Heart left ventricle (tissue), 16 donors: Measurements from ENCODE around the gene LRRC28. TPM values are rescaled to one million over a fixed set of nuclear protein-coding genes. Genes with fewer than 3 reads are reported as not detected.

ENCODE experiments used
- ATAC-seq, 4 donors: fragments of 200-7000 bp; cut with Tn5 transposase; one replicate each; pipeline ENCODE4 v1.9.1; 2020 to 2022; ENCODE audit warnings: moderate library complexity in 4 of 4, mild to moderate bottlenecking in 3 of 4, moderate number of reproducible peaks in 1 of 4
- DNase-seq, 5 donors: peaks; one replicate each; pipeline ENCODE4 v3.0.0-alpha.2; 2020
- H3K27ac ChIP-seq, 12 donors: fragments of 200-600 bp; sonication (generic) in 4 of 12; one replicate each; pipeline versions ENCODE4 v1.5.0 to v1.8.0; 2016 to 2022; ENCODE audit warnings: mild to moderate bottlenecking in 2 of 12
- H3K27me3 ChIP-seq, 9 donors: fragments of 200-600 bp; sonication (generic) in 2 of 9; one replicate each; pipeline versions ENCODE4 v1.5.1 to v1.8.0; 2016 to 2022; ENCODE audit warnings: mild to moderate bottlenecking in 3 of 9
- H3K36me3 ChIP-seq, 9 donors: fragments of 200-600 bp; sonication (generic) in 2 of 9; one replicate each; pipeline versions ENCODE4 v1.5.0 to v1.8.0; 2018 to 2022; ENCODE audit warnings: mild to moderate bottlenecking in 2 of 9
- H3K4me1 ChIP-seq, 12 donors: fragments of 200-600 bp; sonication (generic) in 4 of 12; one replicate each; pipeline versions ENCODE4 v1.5.0 to v1.8.0; 2016 to 2022; ENCODE audit warnings: mild to moderate bottlenecking in 3 of 12
- H3K4me3 ChIP-seq, 12 donors: fragments of 200-600 bp; sonication (generic) in 4 of 12; one replicate each; pipeline versions ENCODE4 v1.5.0 to v1.8.0; 2017 to 2022; ENCODE audit warnings: mild to moderate bottlenecking in 9 of 12, moderate library complexity in 4 of 12
- H3K9me3 ChIP-seq, 12 donors: fragments of 200-600 bp; sonication (generic) in 4 of 12; one replicate each; pipeline versions ENCODE4 v1.5.0 to v1.8.0; 2016 to 2022; ENCODE audit warnings: mild to moderate bottlenecking in 1 of 12
- POLR2A ChIP-seq, 2 donors: fragments of 450-650 bp; IDR thresholded peaks; one replicate each; pipeline ENCODE4 v1.6.1; 2017; ENCODE audit warnings: antibody characterized with exemption in 2 of 2, mild to moderate bottlenecking in 2 of 2, moderate library complexity in 2 of 2
- WGBS, 4 donors: extraction: QIAGEN DNeasy Blood & Tissue Kit in 2 of 4; methylation state at CpG; one replicate each; pipeline versions ENCODE4 v1.1.5 to v1.1.7; 2013 to 2018; 5-methylcytosine and 5-hydroxymethylcytosine counted together
- intact Hi-C, 10 donors: fragments of 100-400 bp; cut with DNase I; formaldehyde crosslinking; loops; one replicate each; pipeline versions ENCODE4 v1.11.1 to v1.14.2; 2022
- polyA plus RNA-seq, 2 donors: library from polyadenylated mRNA; stranded (reverse); fragments of 200-250 nt; gene quantifications; one replicate each; pipeline ENCODE4 v1.2.3, GENCODE V29; 2013
- total RNA-seq, 9 donors: library from RNA; depleted of rRNA in 2 of 9; stranded (reverse); fragments of >200 nt in 2 of 9; fragmentation: NEBNext Ultra II Directional in 3 of 9; extraction: Animal tissue kit (Norgen Biotek cat#: 25700) in 3 of 9; gene quantifications; one replicate each; pipeline versions ENCODE4 v1.1.0 to v1.2.4, GENCODE V29; 2016 to 2023
- TF ChIP-seq, protein P1 (sequence below), 12 donors: fragments of 200-600 bp; sonication (generic) in 4 of 12; IDR thresholded peaks; one replicate each; pipeline versions ENCODE4 v1.5.0 to v1.8.0; 2018 to 2022; ENCODE audit warnings: antibody characterized with exemption in 12 of 12, mild to moderate bottlenecking in 5 of 12
- donor health status: ischemic (EF 13 %, LVEDD 7.1; RV severe dilation, severe dysfunction).
- donor health status: healthy with polysubstance abuse.
- donor health status: DM: no; HTN: yes; CAD: no.
- donor health status: DM: no; HTN: no; CAD: no.
- donor health status: ischemic (EF 25% LVEDD 6.9; RV normal size, moderate dysfunction).
- donor health status: ischemic (EF 25% LVEDD 5.7; RV mildly dilated, moderate dysfunction).
- donor health status: healthy.
- donor health status: DM: yes; HTN: yes; CAD: no.
- donor health status: ischemic (EF 35%, LVEDD 5.7; RV mildly dilated, moderate dysfunction).
- donor health status: nonischemic (EF 11% LVEDD 7.7; RV severe dilation, severe dysfunction).
- donor health status: DM: yes; HTN: yes; CAD: no.
- donor health status: PGD.
- donor health status: ischemic (EF 29% LVEDD 5.4; RV normal size, mild dysfunction).
- donor health status: nonischemic (EF 23%, LVEDD 6.1; RV moderate dilation, normal function).

LRRC28 gene
- total and polyA plus RNA-seq, 11 donors = 5.1 to 28.6 (median 20.1) TPM

DNA sequence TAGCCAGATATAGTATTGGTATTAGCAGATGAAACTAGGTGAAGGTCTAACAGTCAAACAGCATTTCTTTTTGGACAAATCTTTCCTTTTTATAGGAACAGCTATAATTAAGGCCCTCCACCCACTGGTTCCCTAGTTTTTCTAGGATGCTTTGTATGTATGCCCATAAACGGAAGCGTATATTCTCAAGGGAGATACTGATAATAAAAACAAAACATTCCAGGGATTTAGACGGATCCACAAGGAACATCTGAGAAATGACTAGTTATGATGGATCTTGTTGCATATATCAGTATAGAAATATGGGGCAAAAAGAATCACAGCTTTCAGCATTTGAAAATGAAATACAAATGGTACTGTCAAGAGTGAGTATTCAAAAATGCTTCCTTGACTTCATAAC, 22.5 kb downstream of the LRRC28 start:
- Histone ChIP-seq H3K36me3 (peaks cover 0 to 3% (median 0%) of the 10 kb centered on the region in 9 donors), H3K27me3 (no peaks in the 10 kb centered on the region), H3K4me3 (no peak overlapping the region), H3K9me3 (no peaks in the 10 kb centered on the region), H3K27ac (no peak overlapping the region), H3K4me1 (peaks cover 0 to 14% (median 0%) of the 10 kb centered on the region in 12 donors)
- DNase-seq (no peak), ATAC-seq (peak in 1 of 4 donors; percentile 42)
- TF ChIP-seq, protein P1, sequence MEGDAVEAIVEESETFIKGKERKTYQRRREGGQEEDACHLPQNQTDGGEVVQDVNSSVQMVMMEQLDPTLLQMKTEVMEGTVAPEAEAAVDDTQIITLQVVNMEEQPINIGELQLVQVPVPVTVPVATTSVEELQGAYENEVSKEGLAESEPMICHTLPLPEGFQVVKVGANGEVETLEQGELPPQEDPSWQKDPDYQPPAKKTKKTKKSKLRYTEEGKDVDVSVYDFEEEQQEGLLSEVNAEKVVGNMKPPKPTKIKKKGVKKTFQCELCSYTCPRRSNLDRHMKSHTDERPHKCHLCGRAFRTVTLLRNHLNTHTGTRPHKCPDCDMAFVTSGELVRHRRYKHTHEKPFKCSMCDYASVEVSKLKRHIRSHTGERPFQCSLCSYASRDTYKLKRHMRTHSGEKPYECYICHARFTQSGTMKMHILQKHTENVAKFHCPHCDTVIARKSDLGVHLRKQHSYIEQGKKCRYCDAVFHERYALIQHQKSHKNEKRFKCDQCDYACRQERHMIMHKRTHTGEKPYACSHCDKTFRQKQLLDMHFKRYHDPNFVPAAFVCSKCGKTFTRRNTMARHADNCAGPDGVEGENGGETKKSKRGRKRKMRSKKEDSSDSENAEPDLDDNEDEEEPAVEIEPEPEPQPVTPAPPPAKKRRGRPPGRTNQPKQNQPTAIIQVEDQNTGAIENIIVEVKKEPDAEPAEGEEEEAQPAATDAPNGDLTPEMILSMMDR (IDR thresholded peaks at IDR 0.05) = no peak
- TF ChIP-seq POLR2A (IDR thresholded peaks at IDR 0.05) = no peak
- WGBS, 4 donors = 49 to 64% (median 58%) methylated on average over 3 of the region's 3 CpGs
- intact Hi-C loops = loop anchor here in 8 of 10 donors (1.0 to 10.0 kb wide), 6 partner anchors 451 to 641 kb away; no protein-coding TSS in a partner anchor

DNA sequence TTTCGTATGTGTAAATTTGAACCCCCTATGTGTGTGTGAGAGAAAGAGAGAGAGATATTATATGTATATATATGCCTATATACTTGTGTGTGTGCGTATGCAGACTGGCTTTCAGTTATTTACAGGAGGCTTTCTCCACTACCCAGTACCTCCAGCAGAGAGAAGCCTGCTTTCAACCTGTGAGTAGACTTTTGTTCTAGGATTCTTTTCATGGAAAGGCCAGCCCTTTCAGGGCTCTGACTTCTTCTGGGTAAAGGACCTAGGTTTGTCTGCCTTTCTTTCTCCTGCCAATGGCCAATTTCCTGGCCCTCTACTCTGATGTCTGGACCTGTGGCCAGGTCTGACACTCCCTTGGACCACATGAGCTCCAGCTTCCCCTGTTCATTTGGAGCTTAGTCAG, 23.8 kb downstream of the LRRC28 start:
- peaks cover 0 to 7% (median 0%) of the 10 kb centered on the region in 9 donors for H3K36me3 ChIP-seq
- no peak overlapping the region for H3K27ac ChIP-seq
- DNase-seq = no peak
- no peaks in the 10 kb centered on the region for H3K9me3 ChIP-seq
- no peak for TF ChIP-seq POLR2A (IDR thresholded peaks at IDR 0.05)
- TF ChIP-seq, protein P1 (IDR thresholded peaks at IDR 0.05) = no peak
- 91 to 96% (median 95%) methylated on average over 2 of the region's 2 CpGs for WGBS, 4 donors
- H3K27me3 ChIP-seq = no peaks in the 10 kb centered on the region
- H3K4me1 ChIP-seq = peaks cover 0 to 14% (median 0%) of the 10 kb centered on the region in 12 donors
- intact Hi-C loops = loop anchor here in 2 of 10 donors (5.0 to 10.0 kb wide), 4 partner anchors 450 to 640 kb away; no protein-coding TSS in a partner anchor
- no peak for ATAC-seq
- H3K4me3 ChIP-seq = no peak overlapping the region

DNA sequence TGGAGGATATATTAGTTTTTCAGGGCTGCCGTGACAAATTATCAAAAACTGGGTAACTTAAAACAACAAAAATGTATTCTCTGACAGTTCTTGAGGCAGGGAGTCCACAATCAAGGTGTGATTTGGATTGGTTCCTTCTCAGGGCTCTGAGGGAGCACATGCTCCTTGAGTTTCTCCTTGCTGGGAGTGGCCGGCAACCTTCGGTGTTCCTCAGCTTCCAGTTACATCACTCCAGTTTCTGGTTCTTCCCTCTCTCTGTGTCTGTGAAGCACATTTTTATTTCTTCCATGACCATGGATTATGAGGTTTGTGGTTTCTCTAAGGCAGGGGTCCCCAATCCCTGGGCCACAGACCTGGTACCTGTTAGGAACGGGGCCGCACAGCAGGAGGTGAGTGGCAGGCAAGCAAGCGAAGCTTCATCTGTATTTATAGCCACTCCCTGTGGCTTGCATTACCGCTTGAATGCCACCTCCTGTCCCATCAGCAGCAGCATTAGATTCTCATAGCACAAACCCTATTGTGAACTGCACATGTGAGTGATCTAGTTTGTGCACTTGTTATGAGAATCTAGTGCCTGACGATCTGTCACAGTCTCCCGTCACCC, 24.3 kb downstream of the LRRC28 start:
- ATAC-seq (no peak), DNase-seq (no peak)
- Histone ChIP-seq H3K27me3 (no peaks in the 10 kb centered on the region), H3K27ac (no peak overlapping the region), H3K4me1 (peaks cover 0 to 14% (median 0%) of the 10 kb centered on the region in 12 donors), H3K4me3 (no peak overlapping the region), H3K36me3 (peaks cover 0 to 7% (median 0%) of the 10 kb centered on the region in 9 donors), H3K9me3 (no peaks in the 10 kb centered on the region)
- TF ChIP-seq POLR2A (IDR thresholded peaks at IDR 0.05) = no peak
- TF ChIP-seq, protein P1 (IDR thresholded peaks at IDR 0.05) = no peak
- WGBS, 4 donors = 88 to 98% (median 92%) methylated on average over 9 of the region's 9 CpGs
- intact Hi-C loops = loop anchor here in 2 of 10 donors (5.0 to 10.0 kb wide), 4 partner anchors 449 to 639 kb away; no protein-coding TSS in a partner anchor

DNA sequence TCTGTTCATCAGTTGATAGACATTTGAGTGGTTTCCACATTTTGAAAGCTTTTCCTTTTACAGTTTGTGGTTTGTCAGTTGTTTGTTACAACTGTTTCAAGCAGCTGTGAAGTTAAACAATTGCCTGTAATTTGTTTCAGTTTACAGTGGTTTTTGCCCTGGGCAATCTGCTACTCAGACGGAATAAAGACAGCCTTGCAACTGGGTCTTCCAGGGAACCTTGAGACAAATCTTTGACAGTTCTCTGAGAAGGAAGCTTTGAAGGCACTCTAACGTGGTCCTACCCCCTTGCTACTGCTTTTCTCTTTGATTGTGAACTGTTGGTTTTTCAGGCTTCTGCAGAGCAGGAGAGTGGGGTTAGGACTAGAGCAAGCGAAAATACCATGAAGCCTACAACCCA, 28.0 kb downstream of the LRRC28 start:
- intact Hi-C loops = loop anchor here in 2 of 10 donors (5.0 to 10.0 kb wide), 4 partner anchors 446 to 636 kb away; no protein-coding TSS in a partner anchor
- Histone ChIP-seq H3K27me3 (no peaks in the 10 kb centered on the region), H3K9me3 (no peaks in the 10 kb centered on the region), H3K4me1 (peaks cover 0 to 20% (median 4%) of the 10 kb centered on the region in 12 donors), H3K27ac (no peak overlapping the region), H3K36me3 (peaks cover 0 to 7% (median 0%) of the 10 kb centered on the region in 9 donors), H3K4me3 (no peak overlapping the region)
- DNase-seq (no peak), ATAC-seq (no peak)
- no peak for TF ChIP-seq POLR2A (IDR thresholded peaks at IDR 0.05)
- TF ChIP-seq, protein P1 (IDR thresholded peaks at IDR 0.05) = no peak
- 88 to 98% (median 89%) methylated on average over 3 of the region's 3 CpGs for WGBS, 4 donors
